Common myeloid progenitor, CD34-positive (primary cell): ENCODE measurements around the gene DHX29.

Source experiments
- CTCF ChIA-PET: fragments of 350-600 bp; sonication (Branson Sonifier 250); formaldehyde crosslinking; loops from one replicate; lab custom pipeline; 2021; ENCODE audit warnings: antibody characterized with exemption; lab: Charles Lee
- POLR2A ChIA-PET: fragments of 350-600 bp; sonication (Branson Sonifier 250); formaldehyde crosslinking; loops from one replicate; lab custom pipeline; 2021; ENCODE audit warnings: antibody characterized with exemption; lab: Charles Lee
- DNase-seq, 3 donors: peaks; one replicate each; pipeline versions ENCODE4 v3.0.0 to v3.0.0-alpha.2; 2013
- H3K27ac ChIP-seq, 2 experiments: 1 replicate in 1 of 2; 2 replicates in 1 of 2; pipeline ENCODE4 v1.7.0; 2013; ENCODE audit warnings: inconsistent platforms in 2 of 2, low read length in 2 of 2, mild to moderate bottlenecking in 2 of 2, low read depth in 1 of 2, moderate library complexity in 1 of 2; ENCODE audit not compliant: severe bottlenecking in 2 of 2, insufficient read depth in 1 of 2, poor library complexity in 1 of 2
- H3K27me3 ChIP-seq, 5 experiments: replicated peaks in 2 of 5; 1 replicate in 3 of 5; 2 replicates in 2 of 5; pipeline versions ENCODE4 v1.6.1 to v1.7.0; 2013; ENCODE audit warnings: low read length in 4 of 5, mild to moderate bottlenecking in 2 of 5, moderate library complexity in 2 of 5, inconsistent platforms in 1 of 5; ENCODE audit not compliant: insufficient read depth in 5 of 5, control insufficient read depth in 4 of 5
- H3K36me3 ChIP-seq, 4 experiments: 1 replicate in 2 of 4; 2 replicates in 2 of 4; pipeline versions ENCODE4 v1.6.1 to v1.7.0; 2013; ENCODE audit warnings: low read length in 3 of 4, control low read depth in 1 of 4, mild to moderate bottlenecking in 1 of 4; ENCODE audit not compliant: control insufficient read depth in 4 of 4, insufficient read depth in 4 of 4
- H3K4me1 ChIP-seq, 4 experiments: 1 replicate in 3 of 4; 2 replicates in 1 of 4; pipeline versions ENCODE4 v1.6.1 to v1.7.1; 2013; ENCODE audit warnings: low read length in 3 of 4, mild to moderate bottlenecking in 3 of 4, control low read depth in 1 of 4, inconsistent platforms in 1 of 4, moderate library complexity in 1 of 4; ENCODE audit not compliant: control insufficient read depth in 4 of 4, insufficient read depth in 4 of 4; ENCODE audit errors: control extremely low read depth in 1 of 4
- H3K4me3 ChIP-seq, 7 experiments: 1 replicate in 4 of 7; 2 replicates in 3 of 7; pipeline versions ENCODE4 v1.5.1 to v1.7.0; 2013; ENCODE audit warnings: mild to moderate bottlenecking in 7 of 7, low read length in 6 of 7, moderate library complexity in 6 of 7, inconsistent platforms in 2 of 7, low read depth in 2 of 7, control low read depth in 1 of 7; ENCODE audit not compliant: insufficient read depth in 4 of 7, control insufficient read depth in 1 of 7; ENCODE audit errors: extremely low read depth in 1 of 7
- H3K9me3 ChIP-seq, 5 experiments: 1 replicate in 4 of 5; 2 replicates in 1 of 5; pipeline versions ENCODE4 v1.6.1 to v1.7.1; 2013; ENCODE audit warnings: low read length in 4 of 5, mild to moderate bottlenecking in 2 of 5, inconsistent platforms in 1 of 5, low read depth in 1 of 5, moderate library complexity in 1 of 5; ENCODE audit not compliant: control insufficient read depth in 4 of 5, insufficient read depth in 2 of 5; ENCODE audit errors: control extremely low read depth in 1 of 5
- WGBS: methylation state at CpG from one replicate; pipeline ENCODE4 v1.1.5; 2013; ENCODE audit not compliant: insufficient coverage; 5-methylcytosine and 5-hydroxymethylcytosine counted together

Gene DHX29

DNA sequence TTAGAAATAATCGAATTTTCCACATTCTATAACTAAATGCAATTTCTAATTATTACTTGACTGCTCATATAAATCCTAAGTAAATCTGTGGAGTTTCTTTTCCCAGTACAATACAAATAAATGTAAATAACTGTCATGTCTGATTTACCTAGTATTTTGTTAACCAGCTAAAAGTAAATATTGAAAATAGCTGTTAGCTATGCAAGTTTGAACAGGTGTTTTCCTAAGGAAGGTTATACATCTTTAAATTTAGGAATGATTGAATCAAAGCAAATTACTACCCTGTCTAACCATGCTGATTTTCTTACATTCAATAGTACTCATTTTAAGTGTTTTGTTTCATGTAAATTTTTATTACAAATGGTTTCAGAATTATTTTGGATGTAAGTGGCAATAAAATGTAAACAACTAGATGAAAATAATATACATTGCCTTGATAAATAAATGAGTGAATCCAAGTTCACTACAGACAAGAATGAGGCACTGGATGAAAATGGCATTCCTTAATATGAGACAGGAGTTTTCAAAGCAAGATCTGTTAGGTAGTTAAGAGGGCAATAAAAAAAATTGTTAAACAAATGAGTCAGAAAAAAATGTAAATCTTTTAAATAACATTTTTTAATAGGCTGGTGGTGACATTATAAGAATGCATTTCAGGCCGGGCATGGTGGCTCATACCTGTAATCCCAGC lies 96.2 kb downstream of the DHX29 start:
- CTCF ChIA-PET = interaction anchor here (0.9 kb wide), 1 partner anchor 40 kb away, joined by 4 read pairs; no protein-coding TSS in a partner anchor
- Histone ChIP-seq H3K36me3 (no peaks in the 10 kb centered on the region), H3K4me1 (no peaks in the 10 kb centered on the region), H3K27me3 (peaks cover 0 to 26% (median 13%) of the 10 kb centered on the region in 5 experiments), H3K9me3 (no peaks in the 10 kb centered on the region), H3K4me3 (no peak overlapping the region), H3K27ac (no peak overlapping the region)
- POLR2A ChIA-PET = no interaction called here
- WGBS = no CpG with 5 or more reads among the region's 2 CpGs
- DNase-seq = no peak
